HL-60/S4 (cell line): Measurements from ENCODE around the gene FKBP2.

Source experiments
- in situ Hi-C: fragments of 300-500 bp; cut with MboI; formaldehyde crosslinking; loops from 2 replicates; pipeline ENCODE4 v1.14.3; 2022; ENCODE audit warnings: low sequenced_read_pairs

Gene FKBP2

GRCh38 chr11:64247729-64248531 lies 7.0 kb downstream of the FKBP2 start:
- in situ Hi-C loops = no loop called here

GRCh38 chr11:64248578-64248977 lies 7.7 kb downstream of the FKBP2 start:
- in situ Hi-C loops = no loop called here

GRCh38 chr11:64249038-64249437 lies 8.1 kb downstream of the FKBP2 start:
- in situ Hi-C loops = no loop called here

- in situ Hi-C loops = no loop called here
Measured at GRCh38 chr11:64249563-64250414, 8.9 kb downstream of the FKBP2 start.

- in situ Hi-C loops = no loop called here
Measured at GRCh38 chr11:64250415-64251015, 9.6 kb downstream of the FKBP2 start.

DNA sequence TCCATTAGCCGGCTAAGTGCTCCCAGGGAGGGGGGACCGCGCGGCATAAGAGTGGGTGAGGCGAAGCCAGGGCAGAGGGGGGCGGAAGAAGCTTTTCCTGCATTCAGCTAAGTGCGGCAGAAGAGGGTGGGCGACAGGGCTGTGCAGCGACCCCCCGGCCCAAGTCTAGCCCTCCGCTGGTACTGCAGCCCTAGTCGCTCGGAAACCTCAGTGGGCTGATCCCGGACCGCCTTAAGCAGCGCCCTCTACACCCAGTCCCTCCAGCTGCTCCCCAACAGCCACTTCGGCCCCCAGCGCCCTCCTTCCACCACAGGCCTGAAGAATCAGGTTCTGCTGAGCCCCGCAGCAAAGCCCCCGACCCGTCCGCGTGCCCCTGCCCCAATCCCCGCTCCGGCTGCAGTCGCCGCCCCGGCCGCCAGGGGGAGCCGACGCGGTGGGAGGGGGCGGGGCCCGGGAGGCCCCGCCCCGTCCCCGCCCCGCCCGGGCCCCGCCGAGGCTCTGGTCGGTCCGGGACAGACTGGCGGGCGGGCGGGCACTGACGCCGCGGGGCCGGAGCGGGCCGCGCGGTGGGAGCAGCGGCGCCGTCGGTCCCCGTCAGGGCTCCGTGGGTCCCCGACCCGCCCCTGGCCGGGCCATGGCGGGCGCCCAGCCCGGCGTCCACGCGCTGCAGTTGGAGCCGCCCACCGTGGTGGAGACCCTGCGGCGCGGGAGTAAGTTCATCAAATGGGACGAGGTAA lies 10.3 kb downstream of the FKBP2 start, which contains the start of gene PLCB3:
Gene PLCB3, plus strand, starts transcription at position 515 of the 737 bp plus-strand sequence. Its CDS starts 120 bp downstream, at position 635.
- in situ Hi-C loops = no loop called here

DNA sequence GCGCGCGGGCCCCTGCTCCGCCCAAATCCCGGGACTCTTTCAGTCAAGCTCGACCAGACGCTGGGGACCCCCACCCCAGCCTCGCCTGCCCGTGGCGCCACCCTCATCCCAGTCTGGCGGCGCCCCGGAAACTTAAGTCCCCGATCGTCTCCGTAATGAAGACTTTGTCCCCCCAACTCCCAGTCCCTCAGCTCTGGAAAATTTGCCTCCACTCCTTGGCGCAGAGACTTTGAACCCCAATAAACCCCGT lies 10.8 kb downstream of the FKBP2 start:
- in situ Hi-C loops = no loop called here

- in situ Hi-C loops = no loop called here
Measured at GRCh38 chr11:64252003-64252872, 11.3 kb downstream of the FKBP2 start.

DNA sequence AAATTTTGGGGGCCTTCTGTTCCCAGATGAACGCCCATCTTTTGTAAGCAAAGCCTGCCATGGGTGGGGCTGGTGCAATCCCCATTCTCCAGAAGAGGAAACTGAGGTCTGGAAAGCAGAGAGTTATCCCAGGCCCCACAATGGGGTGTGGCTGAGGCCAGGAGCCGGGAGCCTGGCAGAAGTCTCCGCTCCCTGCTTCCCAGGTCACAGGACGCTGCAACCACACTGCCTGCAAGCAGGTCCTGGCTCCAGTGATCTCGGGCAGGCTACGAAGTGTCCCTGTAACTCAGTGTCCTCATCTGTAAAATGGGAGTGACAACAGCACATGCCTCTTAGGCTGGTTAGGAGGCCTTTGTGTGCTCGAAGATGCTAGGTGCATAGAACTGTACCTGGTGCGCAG lies 12.1 kb downstream of the FKBP2 start:
- in situ Hi-C loops = no loop called here

DNA sequence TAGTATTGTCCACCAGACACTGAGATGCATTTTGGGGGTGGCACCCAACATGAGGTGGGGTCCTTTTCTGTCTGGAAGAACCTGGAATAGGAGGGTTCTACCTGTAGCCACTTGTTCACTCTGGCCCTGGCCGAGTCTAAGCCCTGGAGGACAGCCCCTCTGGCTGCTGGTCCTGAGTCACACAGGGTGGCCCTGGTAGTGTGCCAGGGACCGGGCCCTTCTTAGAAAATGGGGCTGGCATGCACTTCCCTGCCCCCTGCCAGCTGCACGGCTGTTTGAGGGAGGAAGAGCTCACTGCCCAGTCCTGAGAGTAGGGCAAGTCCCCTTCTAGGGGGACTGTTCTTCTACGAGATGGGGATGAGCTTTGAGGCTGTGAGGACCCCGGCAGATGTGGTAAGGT lies 12.6 kb downstream of the FKBP2 start:
- in situ Hi-C loops = no loop called here

- in situ Hi-C loops = no loop called here
Measured at GRCh38 chr11:64254326-64254725, 13.4 kb downstream of the FKBP2 start.

DNA sequence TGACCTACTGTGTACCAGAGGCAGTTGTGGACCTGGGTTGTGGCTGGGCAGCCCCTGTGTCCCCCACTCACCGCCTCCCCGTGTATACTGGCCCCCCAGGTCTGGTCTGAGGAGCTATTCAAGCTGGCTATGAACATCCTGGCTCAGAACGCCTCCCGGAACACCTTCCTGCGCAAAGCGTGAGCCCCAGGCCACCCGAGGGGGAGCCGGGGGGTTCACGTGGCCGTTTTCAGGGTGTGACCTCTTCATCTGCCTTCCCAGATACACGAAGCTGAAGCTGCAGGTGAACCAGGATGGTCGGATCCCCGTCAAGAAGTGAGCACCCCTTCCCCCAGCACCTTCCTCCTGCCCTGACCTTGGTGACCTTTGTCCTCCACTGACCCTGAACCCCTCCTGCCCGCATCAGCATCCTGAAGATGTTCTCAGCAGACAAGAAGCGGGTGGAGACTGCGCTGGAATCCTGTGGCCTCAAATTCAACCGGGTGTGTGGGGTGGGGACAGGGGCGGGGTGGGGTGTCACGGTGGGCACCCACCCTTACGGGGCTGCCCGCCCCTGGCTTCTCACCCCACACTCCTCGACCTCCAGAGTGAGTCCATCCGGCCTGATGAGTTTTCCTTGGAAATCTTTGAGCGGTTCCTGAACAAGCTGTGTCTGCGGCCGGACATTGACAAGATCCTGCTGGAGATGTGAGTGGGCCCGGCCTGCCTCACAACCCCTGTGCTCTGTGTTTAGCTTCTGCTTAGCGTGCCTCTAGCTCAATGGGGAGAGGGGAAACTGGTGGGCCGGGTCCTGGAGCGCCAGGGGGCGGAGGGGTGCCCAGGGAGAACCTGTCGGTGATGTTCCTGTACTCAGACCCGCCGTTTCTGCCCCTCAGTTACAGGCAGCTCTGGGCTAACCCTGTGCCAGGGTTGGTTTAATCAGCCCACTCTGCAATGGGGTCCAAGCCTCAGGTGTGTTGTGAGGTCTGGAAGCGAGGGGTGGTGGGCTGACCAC lies 14.5 kb downstream of the FKBP2 start:
- in situ Hi-C loops = no loop called here

DNA sequence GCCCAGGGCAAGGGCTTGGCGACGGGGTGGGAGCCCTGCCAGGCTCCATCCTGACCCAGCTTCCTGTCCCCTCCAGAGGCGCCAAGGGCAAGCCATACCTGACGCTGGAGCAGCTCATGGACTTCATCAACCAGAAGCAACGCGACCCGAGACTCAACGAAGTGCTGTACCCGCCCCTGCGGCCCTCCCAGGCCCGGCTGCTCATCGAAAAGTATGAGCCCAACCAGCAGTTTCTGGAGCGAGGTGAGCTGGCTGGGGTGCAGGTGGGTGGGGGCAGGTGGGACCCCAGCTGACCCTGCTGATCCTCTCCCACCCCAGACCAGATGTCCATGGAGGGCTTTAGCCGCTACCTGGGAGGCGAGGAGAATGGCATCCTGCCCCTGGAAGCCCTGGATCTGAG lies 15.4 kb downstream of the FKBP2 start:
- in situ Hi-C loops = no loop called here

DNA sequence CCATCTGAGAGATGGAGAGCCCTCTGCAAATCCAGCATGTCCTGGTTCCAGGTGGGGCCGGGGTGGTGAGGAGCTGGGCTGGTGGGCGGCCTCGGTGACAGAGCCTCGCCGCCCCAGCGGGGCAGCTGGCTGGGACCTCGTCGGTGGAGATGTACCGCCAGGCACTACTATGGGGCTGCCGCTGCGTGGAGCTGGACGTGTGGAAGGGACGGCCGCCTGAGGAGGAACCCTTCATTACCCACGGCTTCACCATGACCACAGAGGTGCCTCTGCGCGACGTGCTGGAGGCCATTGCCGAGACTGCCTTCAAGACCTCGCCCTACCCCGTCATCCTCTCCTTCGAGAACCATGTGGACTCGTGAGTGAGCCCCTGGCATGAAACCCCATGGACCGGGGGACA lies 17.5 kb downstream of the FKBP2 start:
- in situ Hi-C loops = no loop called here

GRCh38 chr11:64258946-64259532 lies 18.1 kb downstream of the FKBP2 start:
- in situ Hi-C loops = no loop called here

DNA sequence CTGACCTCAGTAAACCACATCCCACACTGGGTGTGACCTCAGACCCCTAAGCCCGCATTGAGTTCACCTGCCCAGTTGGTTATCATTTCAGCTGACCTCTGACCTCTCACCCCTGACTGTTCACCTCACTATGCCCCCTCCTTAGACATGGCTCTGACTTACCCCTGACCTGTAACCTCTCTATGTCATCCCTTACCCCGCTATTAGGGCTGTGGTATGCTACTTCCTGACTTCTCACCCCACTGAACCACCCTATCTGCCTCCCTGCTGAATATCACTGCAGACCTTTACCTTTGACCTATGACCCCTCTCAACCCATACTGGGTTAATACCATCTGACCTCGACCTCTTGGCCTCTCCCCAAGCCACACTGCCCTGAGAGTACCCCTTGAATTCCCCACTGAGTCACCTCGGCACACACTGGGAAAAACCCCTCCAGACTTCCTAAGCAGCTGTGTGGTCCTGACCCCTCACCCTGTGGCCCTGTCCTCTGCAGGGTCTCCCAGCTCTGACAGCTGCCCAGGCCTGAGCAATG lies 18.7 kb downstream of the FKBP2 start:
- in situ Hi-C loops = no loop called here

DNA sequence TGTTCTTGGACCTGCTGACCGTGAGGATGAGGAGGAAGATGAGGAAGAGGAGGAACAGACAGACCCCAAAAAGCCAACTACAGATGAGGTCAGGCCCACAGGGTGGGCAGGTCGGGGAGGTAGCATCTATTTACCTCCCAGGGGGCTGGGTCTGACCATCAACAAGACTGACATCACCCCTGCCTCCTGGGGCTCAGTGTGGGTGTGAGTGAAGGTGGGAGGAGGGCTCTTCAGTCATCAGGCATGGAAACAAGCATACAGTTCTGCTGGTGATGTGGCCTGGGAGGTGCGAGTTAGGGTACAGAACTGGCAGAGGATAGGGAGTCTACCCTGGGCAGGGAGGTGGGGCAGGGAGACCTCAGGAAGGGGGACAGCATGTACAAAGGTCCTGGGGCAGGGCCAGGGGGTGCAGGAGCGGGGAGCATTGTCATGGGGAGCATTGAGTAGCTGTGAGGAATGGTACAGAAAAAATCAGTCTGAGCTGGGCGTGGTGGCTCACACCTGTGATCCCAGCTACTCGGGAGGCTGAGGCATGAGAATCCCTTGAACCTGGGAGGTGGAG lies 19.3 kb downstream of the FKBP2 start:
- in situ Hi-C loops = no loop called here

DNA sequence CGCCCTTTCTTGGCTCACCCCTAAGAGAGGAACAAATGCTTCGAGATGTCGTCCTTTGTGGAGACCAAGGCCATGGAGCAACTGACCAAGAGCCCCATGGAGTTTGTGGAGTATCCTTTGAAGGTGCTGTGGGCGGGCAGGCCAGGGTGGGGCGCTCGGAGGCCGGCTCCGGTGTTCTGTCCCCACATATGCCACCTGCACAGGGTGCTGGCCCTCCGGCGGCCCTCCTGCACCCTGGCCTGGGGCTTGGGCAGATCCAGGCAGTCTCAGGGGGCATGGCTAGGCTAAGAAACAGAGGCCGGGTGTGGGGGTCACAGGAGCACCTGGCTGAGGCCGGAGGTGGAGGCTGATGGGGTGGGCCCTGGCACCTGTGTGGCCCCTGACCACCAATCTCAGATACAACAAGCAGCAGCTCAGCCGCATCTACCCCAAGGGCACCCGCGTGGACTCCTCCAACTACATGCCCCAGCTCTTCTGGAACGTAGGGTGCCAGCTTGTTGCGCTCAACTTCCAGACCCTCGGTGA lies 20.7 kb downstream of the FKBP2 start:
- in situ Hi-C loops = no loop called here
